T-helper 17 cell (primary cell): Measurements from ENCODE around the gene AMZ2. TPM values are rescaled to one million over a fixed set of nuclear protein-coding genes. Genes with fewer than 3 reads are reported as not detected.
A peak's percentile ranks its signal among the peaks of the same experiment; 100 is the strongest.
"Not testable (repeated sequence)": the region's sequence is repeated elsewhere in the genome, so short reads cannot be mapped to it uniquely, and the experiment has no call there.

Experiments
- ATAC-seq: fragments of 150-1000 bp; cut with Tn5 transposase; 2 replicates; pipeline ENCODE4 v1.10.0; 2021; ENCODE audit warnings: mild to moderate bottlenecking, moderate library complexity
- DNase-seq, 3 donors: peaks; one replicate each; pipeline versions ENCODE4 v3.0.0 to v3.0.0-alpha.2; 2020 to 2021
- H3K9me3 ChIP-seq: one replicate; pipeline ENCODE4 v1.7.0; 2013; ENCODE audit warnings: low read length, mild to moderate bottlenecking; ENCODE audit not compliant: control insufficient read depth, poor library complexity, severe bottlenecking
- H3K27ac Mint-ChIP-seq: one replicate; pipeline ENCODE4 v1.8.0; 2022; ENCODE audit warnings: mild to moderate bottlenecking, moderate library complexity, mixed read lengths
- H3K27me3 Mint-ChIP-seq: one replicate; pipeline ENCODE4 v1.8.0; 2022; ENCODE audit warnings: mixed read lengths
- H3K36me3 Mint-ChIP-seq: one replicate; pipeline ENCODE4 v1.8.0; 2022; ENCODE audit warnings: low read depth, mixed read lengths
- H3K4me1 Mint-ChIP-seq: one replicate; pipeline ENCODE4 v1.8.0; 2022; ENCODE audit warnings: mild to moderate bottlenecking, mixed read lengths
- H3K4me3 Mint-ChIP-seq: one replicate; pipeline ENCODE4 v1.8.0; 2022; ENCODE audit warnings: mild to moderate bottlenecking, moderate library complexity, mixed read lengths
- total RNA-seq, 4 donors: library from RNA in 2 of 4; stranded (reverse) in 2 of 4; gene quantifications; one replicate each; pipeline ENCODE4 v1.2.3 and lab custom pipeline; 2022 to 2026

Gene AMZ2
- total RNA-seq, 2 donors from 2014 or later, result 57.7 to 58.5 TPM

DNA sequence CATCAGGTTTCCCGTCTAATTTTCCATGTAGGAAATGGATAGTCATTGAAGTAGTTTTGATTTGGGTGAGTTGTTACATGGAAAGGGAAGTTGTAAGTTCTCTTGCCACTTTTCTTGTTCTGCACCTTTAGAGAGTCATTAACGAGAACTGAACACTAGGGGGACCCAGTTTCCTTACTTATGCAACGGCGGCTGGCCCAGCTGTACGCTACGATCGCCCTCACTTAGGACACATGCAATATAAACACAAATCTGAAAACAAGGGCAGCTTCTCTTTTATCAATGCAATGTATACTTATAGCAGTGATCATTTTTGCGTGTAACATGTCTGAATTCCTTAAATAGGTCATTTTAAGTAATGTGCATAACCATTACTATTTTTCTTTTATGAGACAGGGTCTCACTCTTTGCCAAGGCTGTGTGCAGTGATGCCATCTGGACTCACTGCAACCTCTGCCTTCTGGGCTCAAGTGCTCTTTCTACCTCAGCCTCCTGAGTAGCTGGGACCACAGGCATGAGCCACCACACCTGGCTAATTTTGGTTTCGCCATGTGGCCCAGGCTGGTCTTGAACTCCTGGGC lies 15.3 kb downstream of the AMZ2 start:
- H3K4me3 Mint-ChIP-seq, H3K9me3 ChIP-seq, H3K36me3 Mint-ChIP-seq, H3K27me3 Mint-ChIP-seq, DNase-seq: not testable (repeated sequence)
- ATAC-seq, result peak; percentile 20
- peak overlapping the region; percentile 67 for H3K27ac Mint-ChIP-seq
- peaks cover 25% of the 10 kb centered on the region for H3K4me1 Mint-ChIP-seq

DNA sequence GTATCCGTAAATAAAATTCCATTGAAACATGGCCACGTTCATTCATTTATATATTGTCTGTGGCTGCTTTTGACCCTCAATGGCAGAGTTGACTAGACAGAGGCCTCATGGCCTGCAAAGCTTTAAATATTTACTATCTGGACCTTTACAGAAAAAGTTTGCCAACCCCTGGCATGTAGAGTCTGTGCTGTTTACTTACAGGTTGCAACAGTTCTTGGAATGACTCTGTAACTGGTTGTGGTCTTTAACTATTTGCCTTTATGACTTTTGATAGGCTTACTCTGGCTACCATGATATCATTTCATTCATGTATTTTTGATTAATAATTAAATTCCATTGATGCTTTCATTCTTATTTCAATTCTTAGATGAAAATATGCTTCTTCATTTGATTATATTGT lies 18.0 kb downstream of the AMZ2 start:
- not testable (repeated sequence) for H3K36me3 Mint-ChIP-seq, ATAC-seq, H3K4me3 Mint-ChIP-seq, H3K9me3 ChIP-seq, DNase-seq, H3K27me3 Mint-ChIP-seq, H3K27ac Mint-ChIP-seq
- H3K4me1 Mint-ChIP-seq, result peaks cover 15% of the 10 kb centered on the region

DNA sequence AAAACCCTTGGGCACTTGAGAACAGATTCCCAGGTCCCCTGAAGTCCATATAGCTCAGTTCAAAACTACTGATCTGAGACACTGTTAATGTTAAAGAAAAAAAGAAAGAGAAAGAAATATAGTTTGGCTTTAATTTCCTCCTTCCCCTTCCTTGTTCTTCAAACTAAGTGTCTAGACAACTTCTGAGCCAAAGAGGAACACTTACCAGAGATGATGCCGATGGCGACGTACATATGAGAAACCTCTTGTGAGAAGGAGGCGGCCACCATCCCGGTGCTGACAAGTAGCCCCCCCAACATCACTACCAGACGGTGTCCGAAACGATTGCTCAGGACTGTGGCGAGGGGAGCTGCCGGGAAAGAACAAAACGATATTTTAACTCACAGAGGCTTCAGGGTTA lies 25.9 kb downstream of the AMZ2 start:
- no peak for DNase-seq
- H3K4me1 Mint-ChIP-seq, result peaks cover 2% of the 10 kb centered on the region
- no peaks in the 10 kb centered on the region for H3K27me3 Mint-ChIP-seq
- H3K4me3 Mint-ChIP-seq, result no peak overlapping the region
- no peak for ATAC-seq
- peaks cover 2% of the 10 kb centered on the region for H3K36me3 Mint-ChIP-seq
- H3K9me3 ChIP-seq, result no peaks in the 10 kb centered on the region
- no peak overlapping the region for H3K27ac Mint-ChIP-seq

DNA sequence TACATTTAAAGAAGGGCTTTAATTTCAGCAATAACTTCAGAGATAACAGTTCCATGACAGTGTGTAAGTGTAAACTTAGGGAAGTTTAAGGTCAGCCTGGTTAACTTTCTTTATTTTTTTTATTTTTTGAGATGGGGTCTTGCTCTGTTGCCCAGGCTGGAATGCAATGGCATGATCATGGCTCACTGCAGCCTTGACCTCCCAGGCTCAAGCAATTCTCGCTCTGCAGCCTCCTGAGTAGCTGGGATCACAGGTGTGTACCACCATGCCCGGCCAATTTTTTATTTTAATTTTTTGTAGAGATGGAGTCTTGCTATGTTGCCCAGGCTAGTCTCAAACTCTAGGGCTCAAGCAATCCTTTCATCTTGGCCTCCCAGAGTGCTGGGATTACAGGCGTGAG lies 28.5 kb downstream of the AMZ2 start:
- H3K27me3 Mint-ChIP-seq, DNase-seq, H3K9me3 ChIP-seq, H3K27ac Mint-ChIP-seq, ATAC-seq, H3K36me3 Mint-ChIP-seq, H3K4me1 Mint-ChIP-seq, H3K4me3 Mint-ChIP-seq: not testable (repeated sequence)

DNA sequence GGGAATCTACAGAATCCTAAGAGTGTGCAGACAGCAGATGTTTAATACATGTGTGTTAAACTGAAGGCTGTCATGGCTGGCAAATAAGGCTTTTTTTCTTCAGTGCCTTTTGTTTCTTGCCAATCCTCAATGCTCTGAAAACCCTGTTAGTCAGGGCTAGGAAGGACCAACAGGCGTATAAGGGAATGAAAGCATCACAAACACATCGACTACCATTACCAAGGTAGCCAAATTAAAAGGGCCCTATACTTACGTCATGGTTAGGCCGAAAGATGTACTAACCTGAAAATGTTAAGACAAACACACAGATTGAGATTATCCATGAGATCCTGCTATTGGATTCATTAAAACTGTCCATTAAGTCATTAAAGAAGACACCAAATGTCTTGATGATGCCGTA lies 30.0 kb downstream of the AMZ2 start:
- H3K27me3 Mint-ChIP-seq, result no peaks in the 10 kb centered on the region
- H3K36me3 Mint-ChIP-seq, result peaks cover 5% of the 10 kb centered on the region
- H3K27ac Mint-ChIP-seq, result no peak overlapping the region
- no peak overlapping the region for H3K4me3 Mint-ChIP-seq
- peaks cover 7% of the 10 kb centered on the region for H3K4me1 Mint-ChIP-seq
- no peak for ATAC-seq
- H3K9me3 ChIP-seq, result no peaks in the 10 kb centered on the region
- no peak for DNase-seq

DNA sequence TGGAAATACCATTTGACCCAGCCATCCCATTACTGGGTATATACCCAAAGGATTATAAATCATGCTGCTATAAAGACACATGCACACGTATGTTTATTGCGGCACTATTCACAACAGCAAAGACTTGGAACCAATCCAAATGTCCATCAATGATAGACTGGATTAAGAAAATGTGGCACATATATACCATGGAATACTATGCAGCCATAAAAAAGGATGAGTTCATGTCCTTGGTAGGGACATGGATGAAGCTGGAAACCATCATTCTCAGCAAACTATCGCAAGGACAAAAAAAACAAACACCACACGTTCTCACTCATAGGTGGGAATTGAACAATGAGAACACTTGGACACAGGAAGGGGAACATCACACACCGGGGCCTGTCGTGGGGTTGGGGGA lies 34.1 kb downstream of the AMZ2 start:
- ATAC-seq, H3K36me3 Mint-ChIP-seq, H3K4me1 Mint-ChIP-seq, H3K27ac Mint-ChIP-seq, H3K4me3 Mint-ChIP-seq, H3K27me3 Mint-ChIP-seq, H3K9me3 ChIP-seq, DNase-seq: not testable (repeated sequence)

DNA sequence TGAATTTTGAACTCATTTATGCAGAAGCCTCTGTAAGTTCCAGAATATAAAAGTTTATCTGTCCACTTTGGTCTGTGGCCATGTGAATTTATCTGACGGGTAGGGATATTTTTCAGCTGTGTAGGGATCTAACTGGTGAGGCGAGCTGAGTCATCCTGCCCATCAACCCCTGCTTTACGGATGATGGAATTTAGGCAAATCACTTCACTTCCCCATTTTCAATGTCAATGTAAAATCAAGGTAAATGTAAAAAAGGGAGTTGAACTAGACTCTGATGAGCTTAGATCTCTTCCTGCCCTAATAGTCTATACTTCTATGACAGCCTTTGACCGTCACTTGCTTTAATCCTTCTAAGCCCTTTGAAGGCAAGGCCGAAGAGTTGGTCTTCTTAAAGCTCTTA lies 40.5 kb downstream of the AMZ2 start:
- no peak overlapping the region for H3K4me3 Mint-ChIP-seq
- no peaks in the 10 kb centered on the region for H3K9me3 ChIP-seq
- no peak for DNase-seq
- no peaks in the 10 kb centered on the region for H3K36me3 Mint-ChIP-seq
- H3K4me1 Mint-ChIP-seq, result peaks cover 40% of the 10 kb centered on the region
- no peak for ATAC-seq
- H3K27ac Mint-ChIP-seq, result peak overlapping the region; percentile 98
- no peaks in the 10 kb centered on the region for H3K27me3 Mint-ChIP-seq

DNA sequence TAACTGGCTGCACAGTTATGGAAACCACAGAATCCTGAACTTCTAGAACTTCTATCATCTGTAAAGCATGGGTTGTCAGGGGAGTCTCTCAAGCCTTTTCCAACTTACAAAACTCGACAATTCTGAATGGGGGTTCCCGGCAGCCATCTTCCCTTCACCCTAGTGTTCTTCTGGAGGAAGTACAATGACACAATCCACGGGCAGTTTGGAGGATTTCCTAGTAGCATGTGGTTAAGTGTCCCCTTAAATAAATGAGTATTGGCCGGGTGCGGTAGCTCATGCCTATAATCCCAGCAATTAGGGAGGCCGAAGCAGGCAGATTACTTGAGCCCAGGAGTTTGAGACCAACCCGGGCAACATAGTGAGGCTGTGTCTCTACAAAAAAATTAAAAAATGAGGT lies 41.0 kb downstream of the AMZ2 start:
- no peak for ATAC-seq
- H3K9me3 ChIP-seq, result no peaks in the 10 kb centered on the region
- Mint-ChIP-seq H3K36me3 (no peaks in the 10 kb centered on the region), H3K4me1 (peaks cover 40% of the 10 kb centered on the region), H3K27me3 (no peaks in the 10 kb centered on the region), H3K27ac (peak overlapping the region; percentile 98), H3K4me3 (peak overlapping the region; percentile 98)
- DNase-seq, result no peak

DNA sequence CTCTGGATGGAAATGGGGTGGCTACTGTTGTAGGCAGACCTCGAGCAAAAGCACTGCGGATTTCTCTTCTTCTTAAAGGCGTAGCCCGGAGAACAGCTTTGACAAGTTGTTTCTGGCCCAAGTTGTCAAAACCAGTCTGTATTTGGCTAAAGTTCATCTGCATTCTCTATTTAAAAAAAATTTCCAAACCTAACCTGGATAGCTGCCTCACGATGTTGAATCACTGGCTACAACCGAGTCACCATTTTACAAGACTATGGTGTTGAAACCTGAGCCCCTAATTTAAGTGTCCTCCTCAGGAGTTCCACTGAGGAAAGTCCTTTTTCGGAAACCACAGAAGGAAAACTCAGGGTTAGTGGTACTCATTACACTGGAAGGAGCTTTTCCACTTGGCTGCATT lies 41.6 kb downstream of the AMZ2 start:
- H3K4me1 Mint-ChIP-seq, result peaks cover 40% of the 10 kb centered on the region
- peak overlapping the region; percentile 98 for H3K27ac Mint-ChIP-seq

DNA sequence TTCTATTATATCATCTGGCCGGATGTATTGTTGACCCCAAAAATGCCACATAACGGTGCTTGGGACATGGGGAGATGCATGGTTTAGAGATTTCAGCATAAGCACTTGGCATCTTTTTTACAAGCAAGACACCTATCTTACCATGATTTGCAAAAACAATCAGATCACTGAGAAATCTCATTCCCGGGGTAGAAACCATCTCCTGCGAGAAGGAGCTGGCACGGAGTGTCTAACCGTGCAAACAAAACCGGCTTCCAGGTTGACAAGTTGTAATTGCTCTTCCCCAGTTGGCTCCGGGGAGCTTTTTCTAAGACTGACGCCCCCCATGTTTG lies 42.1 kb downstream of the AMZ2 start:
- H3K9me3 ChIP-seq, result no peaks in the 10 kb centered on the region
- Mint-ChIP-seq H3K36me3 (no peaks in the 10 kb centered on the region), H3K27me3 (no peaks in the 10 kb centered on the region), H3K27ac (peak overlapping the region; percentile 98), H3K4me3 (peak overlapping the region; percentile 98), H3K4me1 (peaks cover 44% of the 10 kb centered on the region)
- no peak for ATAC-seq
- no peak for DNase-seq

More for the DNA sequence above, 41.6 kb downstream of the AMZ2 start:
- Mint-ChIP-seq H3K27me3 (no peaks in the 10 kb centered on the region), H3K4me3 (peak overlapping the region; percentile 98), H3K36me3 (no peaks in the 10 kb centered on the region)
- no peaks in the 10 kb centered on the region for H3K9me3 ChIP-seq
- ATAC-seq (no peak), DNase-seq (no peak)

DNA sequence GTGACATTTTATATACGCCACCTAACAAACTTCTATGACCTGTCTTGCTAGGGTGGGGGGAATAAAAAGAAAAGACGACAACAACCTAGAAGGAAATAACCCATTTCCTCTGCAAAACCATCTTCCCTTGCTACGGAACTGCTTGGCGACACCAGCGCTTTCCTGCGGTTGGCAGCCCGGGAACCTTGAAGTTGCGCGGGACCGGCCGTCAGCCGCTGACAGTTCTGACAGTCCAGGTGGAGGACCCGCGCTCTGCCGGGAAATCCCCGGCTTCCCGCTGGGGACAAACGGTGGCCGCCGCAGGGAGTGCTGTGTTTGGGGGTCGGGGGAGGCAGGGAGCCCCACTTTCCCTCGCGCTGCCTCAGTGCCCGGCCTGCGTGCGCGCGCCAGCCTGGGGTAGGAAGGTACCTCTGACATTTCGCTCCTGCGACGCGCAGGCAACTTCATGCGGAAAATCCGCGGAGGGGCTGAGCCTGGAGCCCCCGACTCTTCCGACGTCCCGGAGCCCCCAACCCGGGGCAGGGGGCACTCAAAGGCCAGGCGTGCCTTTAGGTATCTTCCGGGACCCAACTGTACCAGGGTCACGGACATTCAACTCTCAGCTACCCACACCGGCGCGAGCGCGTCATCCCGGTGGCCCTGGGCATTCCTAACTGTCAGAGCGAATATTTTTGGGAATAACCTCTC lies 42.6 kb downstream of the AMZ2 start:
- Mint-ChIP-seq H3K27ac (peak overlapping the region; percentile 98), H3K27me3 (no peaks in the 10 kb centered on the region), H3K4me1 (peaks cover 46% of the 10 kb centered on the region), H3K4me3 (peak overlapping the region; percentile 98), H3K36me3 (no peaks in the 10 kb centered on the region)
- H3K9me3 ChIP-seq, result no peaks in the 10 kb centered on the region
- peak; percentile 21 for ATAC-seq
- DNase-seq, result peak; percentile 49 to 63 (median 57)

DNA sequence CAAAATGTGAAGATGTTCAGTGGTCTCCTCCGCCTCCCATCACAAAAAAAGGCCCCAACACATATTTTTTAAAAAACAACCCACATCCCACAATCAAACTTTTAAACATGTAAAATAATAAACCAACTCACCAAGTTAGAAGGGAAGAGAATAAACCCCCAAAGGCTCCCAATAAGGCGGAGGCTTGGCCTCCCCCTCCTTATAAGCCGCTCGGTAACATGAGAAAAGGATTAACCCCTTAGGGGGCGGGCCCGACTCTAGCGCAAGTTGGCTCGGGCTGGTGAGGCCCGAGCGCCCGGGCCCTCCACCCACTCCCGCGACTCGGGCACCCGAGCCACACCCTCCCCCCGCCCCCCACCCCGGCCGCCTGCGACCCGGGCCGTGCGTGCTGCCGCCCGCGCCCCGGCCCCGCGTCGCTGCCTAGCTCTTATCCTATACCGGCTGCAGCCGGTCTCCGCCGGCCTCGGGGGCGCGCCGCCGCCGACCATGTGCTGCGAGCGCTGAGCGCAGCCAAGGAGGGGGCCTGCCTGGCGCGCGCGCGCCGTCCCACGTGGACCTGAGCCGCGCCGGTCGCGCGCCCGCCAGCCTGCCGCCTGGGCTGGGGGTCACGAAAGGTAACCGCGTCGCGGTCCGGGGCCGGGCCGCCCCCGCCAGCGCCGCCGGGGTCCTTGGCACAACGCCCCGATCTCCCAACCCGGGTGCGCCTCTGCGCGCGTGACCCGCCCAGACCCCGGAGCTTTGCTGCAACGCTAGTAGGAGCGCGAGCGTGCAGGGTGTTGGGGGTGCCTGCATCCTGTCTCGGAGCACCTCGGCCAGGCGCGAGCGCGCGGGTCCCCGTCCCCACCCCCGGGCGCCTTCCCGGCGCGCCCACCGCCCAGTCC lies 43.4 kb downstream of the AMZ2 start, which contains the start of the genes ARSG and SLC16A6:
TSS of gene ARSG (plus strand) at position 541 of the 881 bp plus-strand sequence. CDS start 15,999 bp downstream, outside the sequence.
TSS of gene SLC16A6 (minus strand) at position 173 of the 881 bp plus-strand sequence. CDS start 12,807 bp downstream, outside the sequence.
- Mint-ChIP-seq H3K4me1 (peaks cover 49% of the 10 kb centered on the region), H3K4me3 (peak within 1 kb of the TSS; percentile 98), H3K27ac (peak within 1 kb of the TSS; percentile 98), H3K27me3 (no peaks in the 10 kb centered on the region), H3K36me3 (no peaks in the 10 kb centered on the region)
- H3K9me3 ChIP-seq, result no peaks in the 10 kb centered on the region
- ATAC-seq (peak; percentile 57), DNase-seq (peak; percentile 78 to 80 (median 78))
